ENCODE measurements around the gene C10orf62. TPM values are rescaled to one million over a fixed set of nuclear protein-coding genes. Genes with fewer than 3 reads are reported as not detected.

C10orf62 gene
- total and polyA plus RNA-seq, 2 of the 13 experiments (the other 11 are each of a cell fraction or from before 2014, with no cell fraction given): 0.61 to 1.6 TPM

- TF ChIP-seq THRA (CRISPR knock-in tag; IDR thresholded peaks at IDR 0.05; ENCODE audit: borderline replicate concordance) (0 out of 2 replicates have a peak, but pooled peaks have one; percentile 28), RAD51 (IDR thresholded peaks at IDR 0.05; ENCODE audit: borderline replicate concordance) (peak; percentile 42; the same call in 1 of the 2 replicates), IRF9 (CRISPR knock-in tag; IDR thresholded peaks at IDR 0.05; ENCODE audit: borderline replicate concordance) (peak; percentile 68; the same call in 1 of the 2 replicates), TFE3 (CRISPR knock-in tag; IDR thresholded peaks at IDR 0.05) (peak; percentile 61; the same call in 1 of the 2 replicates), ZSCAN9 (CRISPR knock-in tag; IDR thresholded peaks at IDR 0.05; ENCODE audit: borderline replicate concordance) (0 out of 2 replicates have a peak, but pooled peaks have one; percentile 34), ZNF18 (CRISPR knock-in tag; IDR thresholded peaks at IDR 0.05; ENCODE audit: insufficient replicate concordance) (no peak), ZFP37 (CRISPR knock-in tag; IDR thresholded peaks at IDR 0.05; ENCODE audit: borderline replicate concordance) (peak; percentile 80; the same call in 1 of the 2 replicates), WIZ (CRISPR knock-in tag; IDR thresholded peaks at IDR 0.05) (no peak), HNF1A (IDR thresholded peaks at IDR 0.05; ENCODE audit: low read depth) (no peak), HNF1A (CRISPR knock-in tag; IDR thresholded peaks at IDR 0.05; ENCODE audit: borderline replicate concordance) (no peak), SP2 (CRISPR knock-in tag; IDR thresholded peaks at IDR 0.05) (no peak), KLF6 (CRISPR knock-in tag; IDR thresholded peaks at IDR 0.05) (no peak), ZMYM2 (CRISPR knock-in tag; IDR thresholded peaks at IDR 0.05) (no peak), SRSF9 (IDR thresholded peaks at IDR 0.05; ENCODE audit: borderline replicate concordance, insufficient read depth, low read depth, low read length, poor library complexity, severe bottlenecking) (no peak), GTF3A (CRISPR knock-in tag; conservative IDR thresholded peaks at IDR 0.05) (no peak), ZNF30 (CRISPR knock-in tag; IDR thresholded peaks at IDR 0.05) (0 out of 2 replicates have a peak, but pooled peaks have one; percentile 16), FOXJ3 (CRISPR knock-in tag; IDR thresholded peaks at IDR 0.05; ENCODE audit: borderline replicate concordance) (no peak)
These were observed 4.6 kb upstream of the C10orf62 start (continued) for GRCh38 chr10:97584798-97585438.
